ENCODE measurements around the gene TSPAN8. TPM values are rescaled to one million over a fixed set of nuclear protein-coding genes. Genes with fewer than 3 reads are reported as not detected.
"Not testable (repeated sequence)": the region's sequence is repeated elsewhere in the genome, so short reads cannot be mapped to it uniquely, and the experiment has no call there.

The TSPAN8 gene
- total and polyA plus RNA-seq, 8 donors, result 0.95 to 18.0 (median 1.6) TPM

GRCh38 chr12:71155225-71155624 is 2.6 kb downstream of the TSPAN8 start:
- no peak for DNase-seq
- peaks cover 3 to 4% of the 10 kb centered on the region in 2 donors for H3K4me1 ChIP-seq
- TF ChIP-seq, protein P1, sequence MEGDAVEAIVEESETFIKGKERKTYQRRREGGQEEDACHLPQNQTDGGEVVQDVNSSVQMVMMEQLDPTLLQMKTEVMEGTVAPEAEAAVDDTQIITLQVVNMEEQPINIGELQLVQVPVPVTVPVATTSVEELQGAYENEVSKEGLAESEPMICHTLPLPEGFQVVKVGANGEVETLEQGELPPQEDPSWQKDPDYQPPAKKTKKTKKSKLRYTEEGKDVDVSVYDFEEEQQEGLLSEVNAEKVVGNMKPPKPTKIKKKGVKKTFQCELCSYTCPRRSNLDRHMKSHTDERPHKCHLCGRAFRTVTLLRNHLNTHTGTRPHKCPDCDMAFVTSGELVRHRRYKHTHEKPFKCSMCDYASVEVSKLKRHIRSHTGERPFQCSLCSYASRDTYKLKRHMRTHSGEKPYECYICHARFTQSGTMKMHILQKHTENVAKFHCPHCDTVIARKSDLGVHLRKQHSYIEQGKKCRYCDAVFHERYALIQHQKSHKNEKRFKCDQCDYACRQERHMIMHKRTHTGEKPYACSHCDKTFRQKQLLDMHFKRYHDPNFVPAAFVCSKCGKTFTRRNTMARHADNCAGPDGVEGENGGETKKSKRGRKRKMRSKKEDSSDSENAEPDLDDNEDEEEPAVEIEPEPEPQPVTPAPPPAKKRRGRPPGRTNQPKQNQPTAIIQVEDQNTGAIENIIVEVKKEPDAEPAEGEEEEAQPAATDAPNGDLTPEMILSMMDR (IDR thresholded peaks at IDR 0.05), result no peak
- ATAC-seq, result no peak
- peaks cover 0 to 4% of the 10 kb centered on the region in 2 donors for H3K9me3 ChIP-seq
- H3K27ac ChIP-seq, result no peak overlapping the region
- H3K36me3 ChIP-seq, result no peaks in the 10 kb centered on the region
- no peak overlapping the region for H3K4me3 ChIP-seq
- H3K27me3 ChIP-seq, result no peaks in the 10 kb centered on the region
- intact Hi-C loops (cut with DNase I), result no loop called here

DNA sequence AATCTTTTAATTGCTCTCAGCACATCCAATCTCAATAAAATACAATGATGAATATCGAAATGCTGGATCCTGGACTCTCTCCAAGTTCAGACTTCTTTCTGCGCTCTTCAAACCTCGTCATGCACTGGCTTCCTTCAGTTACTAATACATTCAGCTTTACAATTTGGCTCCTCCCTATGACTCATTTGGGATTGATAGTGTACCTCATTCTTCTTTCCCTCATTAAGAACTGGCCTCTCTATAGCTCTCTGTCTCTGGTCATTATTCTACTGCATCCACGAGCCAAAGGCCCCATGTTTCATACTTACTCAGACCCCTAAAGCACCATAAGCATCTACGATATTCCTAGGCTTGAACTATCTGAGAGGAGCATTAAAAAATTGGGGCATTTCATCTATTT is 4.9 kb downstream of the TSPAN8 start:
- Histone ChIP-seq H3K4me1 (peaks cover 0 to 3% of the 10 kb centered on the region in 2 donors), H3K36me3 (no peaks in the 10 kb centered on the region), H3K9me3 (peaks cover 0 to 4% of the 10 kb centered on the region in 2 donors), H3K27ac (no peak overlapping the region), H3K27me3 (no peaks in the 10 kb centered on the region), H3K4me3 (no peak overlapping the region)
- ATAC-seq, result no peak
- intact Hi-C loops (cut with DNase I), result no loop called here
- DNase-seq, result no peak
- TF ChIP-seq, protein P1 (IDR thresholded peaks at IDR 0.05), result no peak

GRCh38 chr12:71150041-71150440 is 7.8 kb downstream of the TSPAN8 start:
- H3K36me3 ChIP-seq; H3K4me3 ChIP-seq; H3K27me3 ChIP-seq; H3K27ac ChIP-seq; H3K9me3 ChIP-seq; ATAC-seq; intact Hi-C loops (cut with DNase I); H3K4me1 ChIP-seq; DNase-seq: not testable (repeated sequence)

DNA sequence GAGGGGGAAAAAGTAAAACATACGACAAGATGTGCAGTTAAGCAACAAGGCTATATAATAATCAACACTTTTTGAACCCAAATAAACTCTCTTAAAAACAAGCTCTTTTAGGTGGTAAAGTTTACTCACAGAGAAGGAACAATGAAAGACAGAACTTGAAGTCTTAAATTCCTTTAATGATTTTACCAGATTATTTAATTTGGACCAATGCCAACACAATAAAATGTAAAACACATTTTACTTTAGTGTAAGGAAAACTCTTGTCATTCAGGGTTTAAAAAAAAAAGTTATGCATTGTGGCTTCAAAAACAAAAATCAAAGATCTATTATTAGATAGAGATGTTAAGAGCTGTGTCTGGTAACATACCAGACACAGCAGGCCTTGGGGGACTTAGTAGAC is 13.1 kb downstream of the TSPAN8 start:
- H3K27ac ChIP-seq, result no peak overlapping the region
- no peaks in the 10 kb centered on the region for H3K9me3 ChIP-seq
- ATAC-seq (no peak), DNase-seq (no peak)
- no peaks in the 10 kb centered on the region for H3K36me3 ChIP-seq
- intact Hi-C loops (cut with DNase I), result no loop called here
- H3K4me1 ChIP-seq, result no peaks in the 10 kb centered on the region
- no peaks in the 10 kb centered on the region for H3K27me3 ChIP-seq
- TF ChIP-seq, protein P1 (IDR thresholded peaks at IDR 0.05), result no peak
- H3K4me3 ChIP-seq, result no peak overlapping the region

DNA sequence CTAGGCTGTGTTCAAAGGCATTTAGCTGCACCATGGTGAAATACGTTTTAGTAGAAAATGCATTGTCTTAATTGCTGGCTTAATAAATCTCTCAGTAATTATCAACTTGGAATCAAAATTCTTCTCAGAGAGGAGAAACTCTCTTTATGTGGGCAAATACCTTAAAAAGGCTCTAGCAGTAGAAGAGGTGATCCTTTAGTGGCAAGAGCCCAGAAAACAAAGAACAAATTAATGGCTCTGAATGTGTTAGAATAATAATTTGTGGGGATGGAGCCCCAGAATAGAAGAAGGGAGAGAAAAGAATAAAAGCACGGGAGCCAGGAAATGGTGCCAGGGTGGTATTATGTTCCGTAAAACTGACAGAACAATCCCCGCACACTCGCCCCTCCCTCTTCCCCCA is 14.8 kb downstream of the TSPAN8 start:
- no peaks in the 10 kb centered on the region for H3K27me3 ChIP-seq
- no peaks in the 10 kb centered on the region for H3K4me1 ChIP-seq
- TF ChIP-seq, protein P1 (IDR thresholded peaks at IDR 0.05), result no peak
- H3K27ac ChIP-seq, result no peak overlapping the region
- no peak overlapping the region for H3K4me3 ChIP-seq
- ATAC-seq (no peak), DNase-seq (no peak)
- H3K36me3 ChIP-seq, result no peaks in the 10 kb centered on the region
- H3K9me3 ChIP-seq, result no peaks in the 10 kb centered on the region
- intact Hi-C loops (cut with DNase I), result no loop called here

DNA sequence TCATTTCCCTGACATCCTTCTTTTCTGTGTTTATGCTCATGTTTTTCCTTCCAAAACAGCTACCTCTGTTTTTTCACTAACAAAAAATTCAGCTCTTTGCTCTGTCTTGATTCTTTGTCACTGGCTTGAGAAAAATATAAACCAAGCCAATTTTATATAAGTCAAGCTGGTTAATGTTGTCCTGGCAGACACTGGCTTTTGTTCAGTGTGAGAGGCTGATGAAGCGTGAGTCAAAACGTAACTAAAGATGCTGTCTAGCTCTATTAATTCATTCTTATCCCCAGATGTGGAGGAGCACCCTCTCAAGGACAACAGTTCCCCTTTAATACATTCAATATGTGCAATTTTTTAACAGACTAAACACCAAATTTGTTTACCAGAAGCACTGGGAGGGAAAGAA is 15.8 kb downstream of the TSPAN8 start:
- intact Hi-C loops (cut with DNase I), result no loop called here
- Histone ChIP-seq H3K36me3 (no peaks in the 10 kb centered on the region), H3K9me3 (no peaks in the 10 kb centered on the region), H3K4me1 (no peaks in the 10 kb centered on the region), H3K27ac (no peak overlapping the region), H3K27me3 (no peaks in the 10 kb centered on the region), H3K4me3 (no peak overlapping the region)
- TF ChIP-seq, protein P1 (IDR thresholded peaks at IDR 0.05), result no peak
- no peak for DNase-seq
- no peak for ATAC-seq
